AG09319 (cell line): ENCODE results near the gene PADI3.
"Not testable (repeated sequence)": the region's sequence is repeated elsewhere in the genome, so short reads cannot be mapped to it uniquely, and the experiment has no call there.

ENCODE experiments used
- DNase-seq: peaks from one replicate; pipeline ENCODE4 v3.0.0-alpha.2; 2010; ENCODE audit warnings: low read depth; ENCODE audit errors: extremely low read depth
- TF ChIP-seq, protein P1 (sequence below): IDR thresholded peaks from 2 replicates; pipeline ENCODE4 v1.5.1; 2011; ENCODE audit warnings: low read depth, mild to moderate bottlenecking, inconsistent platforms, low read length, moderate library complexity

The PADI3 gene

DNA sequence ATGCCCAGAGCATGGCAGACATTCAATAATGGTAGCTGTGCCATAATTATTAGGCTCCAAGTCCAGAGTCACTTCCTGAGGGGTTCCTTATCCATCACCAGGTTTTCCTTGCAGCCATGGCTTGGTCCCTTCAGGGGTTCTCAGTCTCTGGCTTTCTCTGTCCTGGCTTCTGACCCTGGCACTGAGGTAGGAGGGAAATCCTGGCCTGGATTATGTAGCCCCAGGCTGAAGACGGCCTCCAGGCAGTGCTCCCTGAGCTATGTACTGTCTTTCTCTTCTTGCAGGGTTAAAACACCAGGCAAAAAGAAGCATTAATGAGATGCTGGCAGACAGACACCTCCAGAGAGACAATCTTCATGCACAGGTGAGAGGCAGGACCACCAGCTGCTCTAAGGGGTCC lies 9.5 kb upstream of the PADI3 start:
- peak; percentile 78 for DNase-seq
- TF ChIP-seq, protein P1, sequence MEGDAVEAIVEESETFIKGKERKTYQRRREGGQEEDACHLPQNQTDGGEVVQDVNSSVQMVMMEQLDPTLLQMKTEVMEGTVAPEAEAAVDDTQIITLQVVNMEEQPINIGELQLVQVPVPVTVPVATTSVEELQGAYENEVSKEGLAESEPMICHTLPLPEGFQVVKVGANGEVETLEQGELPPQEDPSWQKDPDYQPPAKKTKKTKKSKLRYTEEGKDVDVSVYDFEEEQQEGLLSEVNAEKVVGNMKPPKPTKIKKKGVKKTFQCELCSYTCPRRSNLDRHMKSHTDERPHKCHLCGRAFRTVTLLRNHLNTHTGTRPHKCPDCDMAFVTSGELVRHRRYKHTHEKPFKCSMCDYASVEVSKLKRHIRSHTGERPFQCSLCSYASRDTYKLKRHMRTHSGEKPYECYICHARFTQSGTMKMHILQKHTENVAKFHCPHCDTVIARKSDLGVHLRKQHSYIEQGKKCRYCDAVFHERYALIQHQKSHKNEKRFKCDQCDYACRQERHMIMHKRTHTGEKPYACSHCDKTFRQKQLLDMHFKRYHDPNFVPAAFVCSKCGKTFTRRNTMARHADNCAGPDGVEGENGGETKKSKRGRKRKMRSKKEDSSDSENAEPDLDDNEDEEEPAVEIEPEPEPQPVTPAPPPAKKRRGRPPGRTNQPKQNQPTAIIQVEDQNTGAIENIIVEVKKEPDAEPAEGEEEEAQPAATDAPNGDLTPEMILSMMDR, result no peak

DNA sequence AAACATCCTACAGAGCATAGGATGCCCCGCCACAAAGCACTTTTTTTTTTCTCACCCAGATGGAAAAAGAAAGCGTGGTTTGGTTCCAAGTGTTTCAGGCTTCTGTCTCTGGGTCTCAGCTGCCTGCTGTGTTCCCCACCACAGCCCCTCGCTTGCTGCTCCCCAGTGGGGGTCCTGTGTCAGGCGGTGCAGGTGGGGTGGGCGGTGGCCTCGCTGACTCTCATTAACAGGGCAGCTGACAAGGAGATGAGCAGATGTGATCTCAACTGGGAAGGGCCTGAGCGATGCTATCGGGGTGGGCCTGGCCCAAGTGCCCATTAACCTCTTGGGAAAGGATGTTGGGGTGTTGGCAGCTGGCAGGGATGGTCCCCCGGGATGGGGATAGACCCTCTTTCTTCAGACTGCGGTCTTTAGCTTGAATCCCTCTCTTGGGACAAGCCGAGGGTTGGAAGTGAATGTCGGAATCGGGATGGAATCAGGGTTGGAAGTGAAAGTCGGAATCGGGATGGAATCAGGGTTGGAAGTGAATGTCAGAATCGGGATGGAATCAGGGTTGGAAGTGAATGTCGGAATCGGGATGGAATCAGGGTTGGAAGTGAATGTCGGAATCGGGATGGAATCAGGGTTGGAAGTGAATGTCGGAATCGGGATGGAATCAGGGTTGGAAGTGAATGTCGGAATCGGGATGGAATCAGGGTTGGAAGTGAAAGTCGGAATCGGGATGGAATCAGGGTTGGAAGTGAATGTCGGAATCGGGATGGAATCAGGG lies 7.7 kb upstream of the PADI3 start:
- DNase-seq, result not testable (repeated sequence)

DNA sequence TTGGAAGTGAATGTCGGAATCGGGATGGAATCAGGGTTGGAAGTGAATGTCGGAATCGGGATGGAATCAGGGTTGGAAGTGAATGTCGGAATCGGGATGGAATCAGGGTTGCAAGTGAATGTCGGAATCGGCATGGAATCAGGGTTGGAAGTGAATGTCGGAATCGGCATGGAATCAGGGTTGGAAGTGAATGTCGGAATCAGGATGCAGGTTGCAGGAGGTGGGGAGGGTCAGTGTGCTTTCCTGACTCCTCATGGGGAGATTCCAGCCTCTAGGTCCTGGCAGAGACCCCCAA lies 7.2 kb upstream of the PADI3 start:
- DNase-seq, result not testable (repeated sequence)

DNA sequence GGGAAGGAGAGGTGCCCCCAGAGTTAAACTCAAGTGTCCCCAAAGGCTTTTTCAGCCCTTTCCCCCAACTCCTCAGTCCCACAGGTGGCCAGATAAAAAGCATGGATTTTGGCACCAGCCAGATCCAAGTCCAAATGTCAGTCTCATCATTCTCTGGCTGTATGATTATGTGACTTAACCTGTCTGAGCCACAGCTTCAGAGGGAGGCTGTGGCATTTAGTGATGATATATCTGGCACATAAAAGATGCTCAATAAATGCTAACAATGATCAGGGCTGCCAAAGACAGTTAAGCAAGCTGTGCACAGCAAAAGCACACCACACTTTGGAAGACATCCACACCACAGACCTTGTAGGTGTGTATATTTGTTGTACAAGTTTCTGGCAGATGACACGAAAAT lies 5.6 kb upstream of the PADI3 start:
- DNase-seq, result no peak
- TF ChIP-seq, protein P1, result no peak

DNA sequence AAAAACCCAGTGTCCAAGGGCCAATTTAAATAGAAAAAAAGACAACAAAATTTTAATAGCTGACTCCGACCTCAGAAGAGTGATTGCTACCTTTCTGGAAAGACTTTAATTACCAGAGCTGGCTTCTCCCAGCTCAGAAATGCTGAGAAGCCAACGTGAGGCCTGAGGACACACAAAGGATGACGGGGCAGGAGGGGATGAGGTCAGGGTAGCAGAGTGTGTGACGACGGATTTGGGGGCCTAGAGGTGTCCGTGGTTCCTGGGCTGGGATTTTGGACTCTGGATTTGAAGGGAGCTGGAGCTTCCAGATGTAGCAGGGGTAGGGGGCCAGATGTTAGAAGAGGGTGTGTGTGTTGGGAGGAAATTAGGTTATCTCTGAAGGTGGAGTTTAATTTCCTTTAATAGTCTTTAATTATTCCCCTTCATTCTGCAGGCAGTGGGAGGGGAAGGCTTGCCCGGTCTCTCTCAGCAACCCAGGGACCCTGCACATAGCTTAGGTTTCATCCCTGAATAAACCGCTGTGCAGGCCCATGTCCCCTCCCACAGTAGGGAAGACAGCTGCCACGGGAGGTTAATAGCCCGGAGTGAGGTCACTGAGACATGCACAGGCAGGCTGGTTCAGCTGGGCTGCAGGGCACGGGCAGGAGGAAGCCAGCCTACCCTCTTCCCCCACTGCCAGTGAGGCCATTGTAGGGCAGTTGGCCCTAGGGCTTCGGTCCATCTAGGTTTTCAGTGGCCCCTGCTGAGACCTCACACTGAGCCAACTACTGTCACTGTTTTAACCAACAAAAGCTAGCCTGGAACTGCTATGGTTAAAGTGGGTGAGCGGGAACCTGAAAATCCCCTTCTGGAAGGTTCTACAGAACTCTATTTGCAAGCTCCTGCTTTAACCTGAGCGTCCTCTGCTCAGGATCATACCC lies 3.8 kb upstream of the PADI3 start:
- TF ChIP-seq, protein P1, result no peak
- DNase-seq, result no peak

DNA sequence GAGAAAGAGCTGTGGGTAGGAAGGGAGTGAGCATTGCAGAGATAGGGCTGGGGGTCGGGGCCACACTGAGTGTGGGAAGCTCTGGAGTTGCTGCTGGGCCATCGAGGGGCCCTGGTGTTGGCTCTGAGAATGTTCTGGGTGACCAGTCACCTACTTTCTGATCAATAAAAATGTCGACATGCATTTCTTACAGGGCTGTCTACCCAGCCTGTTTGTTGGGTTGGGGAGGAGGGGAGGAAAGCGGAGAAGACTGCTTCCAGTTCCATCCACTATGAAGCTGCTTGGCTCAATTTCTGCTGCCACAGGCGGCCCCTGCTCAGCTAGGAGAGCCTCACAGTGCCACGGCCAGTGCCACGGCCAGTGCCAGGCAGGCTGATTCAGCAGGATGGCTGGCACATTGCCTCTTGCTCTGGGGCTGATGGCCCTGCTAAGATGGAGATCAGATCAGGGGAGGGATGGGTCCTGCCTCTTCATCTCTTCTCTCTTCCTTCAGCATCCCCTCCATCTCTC lies 3.0 kb upstream of the PADI3 start:
- no peak for DNase-seq
- TF ChIP-seq, protein P1, result no peak

DNA sequence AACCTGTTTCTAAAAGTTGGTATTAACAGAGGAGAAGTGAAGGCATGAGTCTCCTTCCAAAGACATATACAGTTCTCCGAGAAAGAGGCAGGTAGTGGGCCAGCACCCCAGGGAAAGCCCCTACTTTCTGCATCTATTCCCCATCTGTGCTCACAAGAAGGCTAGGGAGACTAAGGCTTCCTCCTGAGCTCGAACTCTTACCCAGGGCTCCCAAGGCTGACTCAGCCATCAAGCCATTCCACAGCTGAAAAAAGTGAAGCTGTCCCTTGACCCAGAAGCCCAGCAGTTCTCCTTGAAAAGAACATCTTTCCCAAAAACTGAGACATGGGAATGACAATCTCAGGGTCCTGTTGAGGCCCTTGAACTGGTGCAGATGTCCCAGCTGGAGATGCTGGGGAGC lies 1.9 kb upstream of the PADI3 start:
- no peak for DNase-seq

DNA sequence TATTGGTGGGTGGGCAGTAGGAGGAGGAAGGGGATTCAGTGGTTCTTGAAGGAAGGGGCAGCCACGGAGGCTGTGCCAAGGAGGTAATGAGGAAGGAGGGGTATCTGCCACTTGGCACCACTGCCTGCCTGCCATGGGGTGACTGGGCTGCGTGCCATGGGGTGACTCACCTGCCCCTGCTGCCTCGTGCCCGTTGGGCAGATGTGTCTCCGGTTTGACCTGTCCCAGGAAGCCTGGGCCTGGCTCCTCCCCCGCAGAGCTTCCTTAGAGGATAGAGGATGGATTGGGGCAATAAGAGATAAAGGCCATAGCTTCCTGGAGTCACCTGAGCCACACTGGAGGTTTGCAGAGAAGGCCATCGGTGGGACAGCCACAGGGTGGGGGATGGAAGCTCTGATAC lies 1.7 kb downstream of the PADI3 start:
- TF ChIP-seq, protein P1, result no peak
- DNase-seq, result no peak

More for the DNA sequence above, 1.9 kb upstream of the PADI3 start:
- TF ChIP-seq, protein P1, result no peak
